ENCODE data around the gene SPRR2A. TPM values are rescaled to one million over a fixed set of nuclear protein-coding genes. Genes with fewer than 3 reads are reported as not detected.

The SPRR2A gene
- total and polyA plus RNA-seq, 2 of the 8 experiments (the other 6 are each of a cell fraction or from before 2014, with no cell fraction given): not detected

GRCh38 chr1:153058154-153058553, 842 bp upstream of the SPRR2A start:
- H3K23ac ChIP-seq (ENCODE audit: insufficient read length): no peak overlapping the region
- H2BK120ac ChIP-seq (replicated peaks; ENCODE audit: low read depth, low read length): no peak overlapping the region
- H3K4ac ChIP-seq (replicated peaks; ENCODE audit: insufficient read length, low read depth, low read length): no peak overlapping the region
- H3K36me3 ChIP-seq (ENCODE audit: control insufficient read depth in 2 of 4, insufficient read depth in 4 of 4, low read length in 3 of 4): no peaks in the 10 kb centered on the region
- WGBS, 2 experiments (ENCODE audit: extremely low coverage in 1 of 2, insufficient coverage in 1 of 2, insufficient read length in 1 of 2, insufficient replicate concordance in 2 of 2, low coverage in 1 of 2, low lambda C conversion rate in 2 of 2, missing lambda C conversion rate in 1 of 2): 87% methylated on average over 2 of the region's 2 CpGs; no CpG with 5 or more reads in 1 of the 2 experiments
- H3K79me2 ChIP-seq (ENCODE audit: control insufficient read depth in 1 of 2, insufficient read depth in 2 of 2, low read length in 2 of 2): no peaks in the 10 kb centered on the region
- no peaks in the 10 kb centered on the region for H3K9me3 ChIP-seq (ENCODE audit: insufficient read depth in 2 of 2, low read depth in 1 of 2, low read length in 1 of 2)
- no peaks in the 10 kb centered on the region for H3K23me2 ChIP-seq (ENCODE audit: low read depth, low read length)
- no peak overlapping the region for H2BK20ac ChIP-seq (ENCODE audit: low read length)
- no peak overlapping the region for H4K5ac ChIP-seq (ENCODE audit: insufficient read length, low read depth, low read length)
- H2BK15ac ChIP-seq (ENCODE audit: low read length): no peak overlapping the region
- H3K27me3 ChIP-seq (replicated peaks in 1 of 4; ENCODE audit: control insufficient read depth in 3 of 4, extremely low read depth in 1 of 4, insufficient read depth in 3 of 4, low read length in 3 of 4): no peaks in the 10 kb centered on the region
- no peaks in the 10 kb centered on the region for H3K4me1 ChIP-seq (replicated peaks in 1 of 4; ENCODE audit: control insufficient read depth in 3 of 4, insufficient read depth in 4 of 4, low read length in 3 of 4)
- no peak for DNase-seq (ENCODE audit: low read depth in 1 of 2, low spot score in 2 of 2)
- FAIRE-seq: no peak
- no peak overlapping the region for H3K27ac ChIP-seq (ENCODE audit: low read depth, low read length)
- H3K56ac ChIP-seq (replicated peaks; ENCODE audit: insufficient read length, low read depth, low read length): no peak overlapping the region
- no peak overlapping the region for H3K4me2 ChIP-seq (ENCODE audit: insufficient read depth in 1 of 2, low read depth in 2 of 2, low read length in 2 of 2)
- ChIA-PET POLR2A (ENCODE audit: partially characterized antibody) (no interaction called here), CTCF (ENCODE audit: partially characterized antibody) (interaction anchor here (0.7 to 0.9 kb wide), 5 partner anchors 9 to 105 kb away, joined by 3 read pairs; no protein-coding TSS in a partner anchor)
- H3K79me1 ChIP-seq (ENCODE audit: low read depth, low read length): no peaks in the 10 kb centered on the region
- H3K4me3 ChIP-seq (ENCODE audit: extremely low read depth in 1 of 4, insufficient read depth in 2 of 4, low read depth in 3 of 4, low read length in 4 of 4): no peak overlapping the region
- no peaks in the 10 kb centered on the region for H4K20me1 ChIP-seq (replicated peaks in 1 of 2; ENCODE audit: control insufficient read depth in 1 of 2, insufficient read depth in 2 of 2, low read length in 2 of 2)
- H2AFZ ChIP-seq (ENCODE audit: low read length): no peak overlapping the region
- H4K91ac ChIP-seq (replicated peaks; ENCODE audit: insufficient read length, low read length): no peak overlapping the region
- H3K18ac ChIP-seq (ENCODE audit: extremely low read depth, low read length): no peak overlapping the region
- H4K8ac ChIP-seq (ENCODE audit: extremely low read depth, insufficient read depth, low read length): no peak overlapping the region
- no peak overlapping the region for H3K14ac ChIP-seq (ENCODE audit: insufficient read length)
- H2BK5ac ChIP-seq (ENCODE audit: low read depth, low read length): no peak overlapping the region
- no peak overlapping the region for H3K9ac ChIP-seq (replicated peaks in 1 of 4; ENCODE audit: extremely low read depth in 1 of 4, low read depth in 3 of 4, low read length in 3 of 4)
- H2BK12ac ChIP-seq (ENCODE audit: low read depth, low read length): no peak overlapping the region
- no peak overlapping the region for H2AK5ac ChIP-seq (ENCODE audit: low read depth, low read length)
- no peak for TF ChIP-seq EP300 (IDR thresholded peaks at IDR 0.05; ENCODE audit: borderline replicate concordance in 1 of 2, low read depth in 2 of 2, low read length in 2 of 2)
- TF ChIP-seq HDAC6 (IDR thresholded peaks at IDR 0.05; ENCODE audit: low read depth, low read length): no peak
- TF ChIP-seq CTCF (IDR thresholded peaks at IDR 0.05; ENCODE audit: control extremely low read depth in 1 of 3, insufficient read depth in 1 of 3, low read depth in 1 of 3, low read length in 3 of 3): no peak
- TF ChIP-seq, protein P1, sequence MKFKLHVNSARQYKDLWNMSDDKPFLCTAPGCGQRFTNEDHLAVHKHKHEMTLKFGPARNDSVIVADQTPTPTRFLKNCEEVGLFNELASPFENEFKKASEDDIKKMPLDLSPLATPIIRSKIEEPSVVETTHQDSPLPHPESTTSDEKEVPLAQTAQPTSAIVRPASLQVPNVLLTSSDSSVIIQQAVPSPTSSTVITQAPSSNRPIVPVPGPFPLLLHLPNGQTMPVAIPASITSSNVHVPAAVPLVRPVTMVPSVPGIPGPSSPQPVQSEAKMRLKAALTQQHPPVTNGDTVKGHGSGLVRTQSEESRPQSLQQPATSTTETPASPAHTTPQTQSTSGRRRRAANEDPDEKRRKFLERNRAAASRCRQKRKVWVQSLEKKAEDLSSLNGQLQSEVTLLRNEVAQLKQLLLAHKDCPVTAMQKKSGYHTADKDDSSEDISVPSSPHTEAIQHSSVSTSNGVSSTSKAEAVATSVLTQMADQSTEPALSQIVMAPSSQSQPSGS (IDR thresholded peaks at IDR 0.05; ENCODE audit: low read length): no peak
- TF ChIP-seq NRF1 (IDR thresholded peaks at IDR 0.05; ENCODE audit: low read depth, low read length): no peak
- TF ChIP-seq SP1 (IDR thresholded peaks at IDR 0.05; ENCODE audit: low read depth, low read length): no peak
- no peak for TF ChIP-seq POU5F1 (IDR thresholded peaks at IDR 0.05; ENCODE audit: low read depth, low read length)
- TF ChIP-seq MAFK (IDR thresholded peaks at IDR 0.05; ENCODE audit: low read depth, low read length): no peak
- TF ChIP-seq NANOG (IDR thresholded peaks at IDR 0.05; ENCODE audit: insufficient read depth, low read depth, low read length, poor library complexity, severe bottlenecking): no peak
- TF ChIP-seq CHD1 (IDR thresholded peaks at IDR 0.05; ENCODE audit: low read depth, low read length): no peak

All from H1 (cell line).